ENCODE results near the gene LRRTM1.

Gene LRRTM1

GRCh38 chr2:80324525-80324924 is 20.0 kb upstream of the LRRTM1 start:
- Histone ChIP-seq H3K27ac (ENCODE audit: extremely low read depth, low read depth, low read length) (no peak overlapping the region), H3K4me3 (ENCODE audit: low read depth, low read length) (no peak overlapping the region), H3K9me3 (ENCODE audit: control insufficient read depth, insufficient read depth, low read depth, low read length) (no peaks in the 10 kb centered on the region), H3K36me3 (ENCODE audit: control insufficient read depth in 2 of 2, insufficient read depth in 1 of 2, low read length in 2 of 2) (no peaks in the 10 kb centered on the region), H3K4me1 (ENCODE audit: control insufficient read depth, insufficient read depth, low read length) (no peaks in the 10 kb centered on the region)
- POLR2A ChIA-PET: no interaction called here
- no peak for TF ChIP-seq ZNF184 (tag by site-specific recombination; IDR thresholded peaks at IDR 0.05)
- TF ChIP-seq HOXA7 (CRISPR knock-in tag; IDR thresholded peaks at IDR 0.05; ENCODE audit: borderline replicate concordance): no peak
- TF ChIP-seq ZXDB (tag by site-specific recombination; IDR thresholded peaks at IDR 0.05): no peak
- no peak for TF ChIP-seq ZNF558 (tag by site-specific recombination; IDR thresholded peaks at IDR 0.05)
- no peak for TF ChIP-seq ZNF350 (tag by site-specific recombination; IDR thresholded peaks at IDR 0.05)
- no peak for TF ChIP-seq ZNF112 (tag by site-specific recombination; IDR thresholded peaks at IDR 0.05)
- no peak for TF ChIP-seq ZNF394 (tag by site-specific recombination; IDR thresholded peaks at IDR 0.05; ENCODE audit: borderline replicate concordance)
- TF ChIP-seq ZNF785 (tag by site-specific recombination; IDR thresholded peaks at IDR 0.05): no peak
- CTCF ChIA-PET: interaction anchor here (0.6 to 6.3 kb wide), 6 partner anchors 27 to 174 kb away, joined by 3 to 135 read pairs (median 4); no protein-coding TSS in a partner anchor

GRCh38 chr2:80323610-80324009 is 19.1 kb upstream of the LRRTM1 start:
- no peak overlapping the region for H3K27ac ChIP-seq (ENCODE audit: extremely low read depth, low read depth, low read length)
- no peaks in the 10 kb centered on the region for H3K4me1 ChIP-seq (ENCODE audit: control insufficient read depth, insufficient read depth, low read length)
- no peaks in the 10 kb centered on the region for H3K9me3 ChIP-seq (ENCODE audit: control insufficient read depth, insufficient read depth, low read depth, low read length)
- TF ChIP-seq ZNF302 (tag by site-specific recombination; IDR thresholded peaks at IDR 0.05; ENCODE audit: low read depth) (no peak), ZNF433 (tag by site-specific recombination; IDR thresholded peaks at IDR 0.05; ENCODE audit: low read depth) (no peak), ZNF777 (tag by site-specific recombination; IDR thresholded peaks at IDR 0.05; ENCODE audit: borderline replicate concordance) (no peak), ZFP69B (tag by site-specific recombination; IDR thresholded peaks at IDR 0.05) (no peak)
- no peak overlapping the region for H3K4me3 ChIP-seq (ENCODE audit: low read depth, low read length)
- no peaks in the 10 kb centered on the region for H3K36me3 ChIP-seq (ENCODE audit: control insufficient read depth in 2 of 2, insufficient read depth in 1 of 2, low read length in 2 of 2)
- ChIA-PET CTCF (interaction anchor here (0.6 to 6.3 kb wide), 4 partner anchors 80 to 183 kb away, joined by 3 to 135 read pairs (median 9); no protein-coding TSS in a partner anchor), POLR2A (no interaction called here)

- Histone ChIP-seq H3K36me3 (ENCODE audit: control insufficient read depth in 2 of 2, insufficient read depth in 1 of 2, low read length in 2 of 2) (no peaks in the 10 kb centered on the region), H3K4me3 (ENCODE audit: low read depth, low read length) (no peak overlapping the region), H3K4me1 (ENCODE audit: control insufficient read depth, insufficient read depth, low read length) (no peaks in the 10 kb centered on the region), H3K9me3 (ENCODE audit: control insufficient read depth, insufficient read depth, low read depth, low read length) (no peaks in the 10 kb centered on the region), H3K27ac (ENCODE audit: extremely low read depth, low read depth, low read length) (no peak overlapping the region)
- ChIA-PET POLR2A (no interaction called here), CTCF (interaction anchor here (6.3 kb wide), 1 partner anchor 176 kb away, joined by 135 read pairs; no protein-coding TSS in a partner anchor)
- TF ChIP-seq SP2 (tag by site-specific recombination; IDR thresholded peaks at IDR 0.05) (no peak), ZNF843 (tag by site-specific recombination; IDR thresholded peaks at IDR 0.05) (no peak), ZNF600 (tag by site-specific recombination; IDR thresholded peaks at IDR 0.05) (no peak), ZNF174 (tag by site-specific recombination; IDR thresholded peaks at IDR 0.05) (no peak), ZNF292 (tag by site-specific recombination; IDR thresholded peaks at IDR 0.05; ENCODE audit: borderline replicate concordance, low read depth) (no peak)
These were observed 18.4 kb upstream of the LRRTM1 start for GRCh38 chr2:80322958-80323357.

- H3K27ac ChIP-seq (ENCODE audit: extremely low read depth, low read depth, low read length): no peak overlapping the region
- H3K36me3 ChIP-seq (ENCODE audit: control insufficient read depth in 2 of 2, insufficient read depth in 1 of 2, low read length in 2 of 2): no peaks in the 10 kb centered on the region
- POLR2A ChIA-PET: no interaction called here
- H3K9me3 ChIP-seq (ENCODE audit: control insufficient read depth, insufficient read depth, low read depth, low read length): no peaks in the 10 kb centered on the region
- H3K4me1 ChIP-seq (ENCODE audit: control insufficient read depth, insufficient read depth, low read length): no peaks in the 10 kb centered on the region
- CTCF ChIA-PET: interaction anchor here (6.3 kb wide), 1 partner anchor 176 kb away, joined by 135 read pairs; no protein-coding TSS in a partner anchor
- no peak overlapping the region for H3K4me3 ChIP-seq (ENCODE audit: low read depth, low read length)
- TF ChIP-seq ZNF704 (tag by site-specific recombination; IDR thresholded peaks at IDR 0.05) (no peak), ZFP69B (tag by site-specific recombination; IDR thresholded peaks at IDR 0.05) (no peak), ZNF610 (tag by site-specific recombination; IDR thresholded peaks at IDR 0.05; ENCODE audit: borderline replicate concordance) (no peak), GLI4 (tag by site-specific recombination; IDR thresholded peaks at IDR 0.05) (no peak), ZBTB1 (tag by site-specific recombination; IDR thresholded peaks at IDR 0.05) (no peak), ZNF623 (tag by site-specific recombination; IDR thresholded peaks at IDR 0.05) (no peak), ZNF558 (tag by site-specific recombination; IDR thresholded peaks at IDR 0.05) (no peak), ZBTB11 (tag by site-specific recombination; conservative IDR thresholded peaks at IDR 0.05; ENCODE audit: low read depth) (no peak), ZNF785 (tag by site-specific recombination; IDR thresholded peaks at IDR 0.05) (no peak), MEIS1 (CRISPR knock-in tag; IDR thresholded peaks at IDR 0.05; ENCODE audit: borderline replicate concordance) (no peak), ZNF596 (tag by site-specific recombination; IDR thresholded peaks at IDR 0.05) (no peak), HOXC10 (CRISPR knock-in tag; IDR thresholded peaks at IDR 0.05) (no peak)
These were observed 17.9 kb upstream of the LRRTM1 start for GRCh38 chr2:80322311-80322920.
